ENCODE results near the gene EXOC3L1.

- TF ChIP-seq, protein P1, sequence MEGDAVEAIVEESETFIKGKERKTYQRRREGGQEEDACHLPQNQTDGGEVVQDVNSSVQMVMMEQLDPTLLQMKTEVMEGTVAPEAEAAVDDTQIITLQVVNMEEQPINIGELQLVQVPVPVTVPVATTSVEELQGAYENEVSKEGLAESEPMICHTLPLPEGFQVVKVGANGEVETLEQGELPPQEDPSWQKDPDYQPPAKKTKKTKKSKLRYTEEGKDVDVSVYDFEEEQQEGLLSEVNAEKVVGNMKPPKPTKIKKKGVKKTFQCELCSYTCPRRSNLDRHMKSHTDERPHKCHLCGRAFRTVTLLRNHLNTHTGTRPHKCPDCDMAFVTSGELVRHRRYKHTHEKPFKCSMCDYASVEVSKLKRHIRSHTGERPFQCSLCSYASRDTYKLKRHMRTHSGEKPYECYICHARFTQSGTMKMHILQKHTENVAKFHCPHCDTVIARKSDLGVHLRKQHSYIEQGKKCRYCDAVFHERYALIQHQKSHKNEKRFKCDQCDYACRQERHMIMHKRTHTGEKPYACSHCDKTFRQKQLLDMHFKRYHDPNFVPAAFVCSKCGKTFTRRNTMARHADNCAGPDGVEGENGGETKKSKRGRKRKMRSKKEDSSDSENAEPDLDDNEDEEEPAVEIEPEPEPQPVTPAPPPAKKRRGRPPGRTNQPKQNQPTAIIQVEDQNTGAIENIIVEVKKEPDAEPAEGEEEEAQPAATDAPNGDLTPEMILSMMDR (IDR thresholded peaks at IDR 0.05; ENCODE audit: insufficient read depth, low read depth, low read length), result no peak
- TF ChIP-seq EZH2 (IDR thresholded peaks at IDR 0.05; ENCODE audit: insufficient read depth, low read length), result no peak
These were observed 6.1 kb downstream of the EXOC3L1 start, which contains the start of gene MATCAP1 for GRCh38 chr16:67183627-67184452.

Measured in astrocyte (in vitro differentiated cells and primary cell).